MG63 (cell line): ENCODE data around the gene IRX5. TPM values are rescaled to one million over a fixed set of nuclear protein-coding genes. Genes with fewer than 3 reads are reported as not detected.

Experiments used
- DNase-seq: peaks from one replicate; pipeline ENCODE4 v3.0.0-alpha.2; 2020
- H3K27me3 ChIP-seq: fragments of 250-450 bp; sonication (Bioruptor Pico); 2 replicates; pipeline ENCODE4 v1.5.1; 2020; ENCODE audit warnings: mild to moderate bottlenecking, moderate library complexity
- H3K36me3 ChIP-seq: fragments of 250-450 bp; sonication (Bioruptor Pico); 2 replicates; pipeline ENCODE4 v1.5.1; 2020; ENCODE audit warnings: mild to moderate bottlenecking, moderate library complexity
- H3K4me3 ChIP-seq: fragments of 250-450 bp; sonication (Bioruptor Pico); 2 replicates; pipeline ENCODE4 v1.5.1; 2020; ENCODE audit warnings: mild to moderate bottlenecking, moderate library complexity
- H3K9me3 ChIP-seq: fragments of 250-450 bp; sonication (Bioruptor Pico); 2 replicates; pipeline ENCODE4 v1.5.1; 2020; ENCODE audit warnings: mild to moderate bottlenecking, moderate library complexity
- total RNA-seq: library from RNA; depleted of rRNA; stranded (reverse); fragments of >200 nt; shearing (Covaris generic); gene quantifications from 2 replicates; pipeline ENCODE4 v1.2.3, GENCODE V29; 2014; ENCODE audit warnings: low replicate concordance

The IRX5 gene
- total RNA-seq, 1 experiment from 2014 or later = 16.7 TPM

GRCh38 chr16:54965464-54965863 lies 34.8 kb downstream of the IRX5 start:
- no peaks in the 10 kb centered on the region for H3K9me3 ChIP-seq
- H3K4me3 ChIP-seq = no peak overlapping the region
- no peaks in the 10 kb centered on the region for H3K27me3 ChIP-seq
- no peak for DNase-seq
- H3K36me3 ChIP-seq = no peaks in the 10 kb centered on the region

- Histone ChIP-seq H3K36me3 (no peaks in the 10 kb centered on the region), H3K9me3 (no peaks in the 10 kb centered on the region), H3K4me3 (no peak overlapping the region), H3K27me3 (no peaks in the 10 kb centered on the region)
- DNase-seq = no peak
Observed at GRCh38 chr16:54968011-54968410, 37.3 kb downstream of the IRX5 start.

GRCh38 chr16:54968784-54969183 lies 38.1 kb downstream of the IRX5 start:
- no peak overlapping the region for H3K4me3 ChIP-seq
- no peaks in the 10 kb centered on the region for H3K9me3 ChIP-seq
- no peak for DNase-seq
- H3K27me3 ChIP-seq = no peaks in the 10 kb centered on the region
- H3K36me3 ChIP-seq = no peaks in the 10 kb centered on the region

DNA sequence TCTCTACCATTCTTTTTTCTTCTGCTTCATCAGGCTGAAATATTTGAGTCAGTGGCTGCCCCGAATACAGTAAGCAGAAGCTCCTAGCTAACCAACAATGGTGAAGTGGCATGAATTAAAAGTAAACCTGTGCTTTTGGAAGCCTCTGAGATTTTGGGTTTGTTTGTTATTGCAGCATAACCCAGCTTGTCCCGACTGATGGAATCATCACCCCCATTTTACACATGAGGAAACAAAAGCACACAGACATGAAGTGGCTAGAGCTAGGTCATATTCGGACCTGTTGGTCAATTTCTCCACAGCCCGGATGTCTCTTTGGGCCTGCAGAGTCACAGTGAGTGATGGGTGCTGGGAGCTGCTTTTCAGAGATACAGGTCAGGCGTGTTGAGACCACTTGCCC lies 39.4 kb downstream of the IRX5 start:
- DNase-seq = no peak
- H3K36me3 ChIP-seq = no peaks in the 10 kb centered on the region
- no peaks in the 10 kb centered on the region for H3K27me3 ChIP-seq
- H3K9me3 ChIP-seq = no peaks in the 10 kb centered on the region; the same call in 1 of the 2 replicates
- H3K4me3 ChIP-seq = no peak overlapping the region

GRCh38 chr16:54974367-54974766 lies 43.7 kb downstream of the IRX5 start:
- H3K36me3 ChIP-seq = no peaks in the 10 kb centered on the region
- H3K27me3 ChIP-seq = no peaks in the 10 kb centered on the region

DNA sequence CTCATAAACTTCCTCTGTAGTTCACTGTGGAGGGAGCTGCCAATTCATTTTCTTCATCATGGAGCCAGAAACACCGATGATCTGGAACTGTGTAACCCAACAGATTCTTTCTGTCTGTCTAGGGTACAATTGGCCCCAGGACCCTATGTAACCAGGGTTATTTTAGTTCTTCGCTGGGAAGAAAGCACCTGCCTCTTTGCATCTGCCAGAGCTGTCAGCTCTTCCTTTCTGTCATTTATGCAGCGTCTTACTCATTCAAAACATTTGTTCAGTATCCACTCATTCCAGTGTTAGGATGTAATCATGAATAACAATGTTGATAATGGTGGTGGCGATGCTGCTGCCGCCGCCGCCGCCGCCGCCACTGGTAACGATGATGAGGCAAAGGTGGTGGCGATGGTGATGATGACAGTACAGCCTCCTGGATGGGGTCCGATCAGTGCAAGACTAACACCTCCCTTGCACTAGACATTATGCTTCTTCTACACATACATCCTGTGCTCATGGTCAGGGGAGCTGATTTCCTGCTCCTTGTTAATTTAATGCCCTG lies 46.1 kb downstream of the IRX5 start:
- H3K36me3 ChIP-seq = no peaks in the 10 kb centered on the region
- no peaks in the 10 kb centered on the region; the same call in 1 of the 2 replicates for H3K9me3 ChIP-seq
- no peak for DNase-seq
- H3K27me3 ChIP-seq = no peaks in the 10 kb centered on the region
- no peak overlapping the region for H3K4me3 ChIP-seq

More at GRCh38 chr16:54974367-54974766, 43.7 kb downstream of the IRX5 start:
- Histone ChIP-seq H3K4me3 (no peak overlapping the region), H3K9me3 (no peaks in the 10 kb centered on the region; the same call in 1 of the 2 replicates)
- DNase-seq = no peak

DNA sequence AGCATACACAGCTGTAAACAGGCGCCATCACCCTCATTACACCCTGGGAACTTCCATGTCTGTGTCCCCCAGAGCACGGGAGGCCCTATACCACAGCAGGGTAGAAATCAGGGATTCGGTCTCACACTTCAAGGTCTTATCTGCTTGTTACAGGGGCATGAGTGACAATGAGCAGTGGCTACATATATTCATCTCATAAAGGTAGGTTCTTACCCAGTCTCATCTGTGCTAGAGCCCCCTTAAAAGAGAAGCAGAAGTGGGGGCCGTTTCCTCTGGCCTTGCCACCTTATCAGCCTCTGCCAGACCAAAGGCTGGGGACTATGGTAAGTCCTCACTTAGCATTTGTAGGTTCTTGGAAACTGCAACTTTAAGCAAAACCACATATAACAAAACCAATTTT lies 46.5 kb downstream of the IRX5 start:
- no peak for DNase-seq
- Histone ChIP-seq H3K9me3 (no peaks in the 10 kb centered on the region; the same call in 1 of the 2 replicates), H3K27me3 (no peaks in the 10 kb centered on the region), H3K4me3 (no peak overlapping the region), H3K36me3 (no peaks in the 10 kb centered on the region)

DNA sequence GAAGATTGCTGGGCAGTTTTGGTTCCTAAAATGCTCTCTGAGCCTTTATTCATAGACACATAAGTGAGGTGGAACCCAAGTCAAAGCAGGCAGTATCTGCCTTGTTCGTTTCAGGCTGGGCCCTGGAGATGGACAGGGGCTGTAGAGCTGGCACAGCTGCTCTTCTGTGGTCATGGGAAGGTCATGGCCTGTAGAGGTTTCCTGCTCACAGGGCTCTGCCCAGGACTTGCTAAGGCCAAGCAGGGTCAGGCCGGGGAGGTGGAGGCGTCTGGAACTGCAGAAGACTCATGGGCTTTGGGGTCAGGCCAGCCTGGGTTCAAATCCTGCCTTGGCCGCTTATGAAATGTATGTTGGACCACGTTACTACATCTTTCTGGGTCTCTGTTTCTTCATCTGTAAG lies 50.2 kb downstream of the IRX5 start:
- DNase-seq = no peak
- H3K4me3 ChIP-seq = no peak overlapping the region
- no peaks in the 10 kb centered on the region for H3K27me3 ChIP-seq
- H3K36me3 ChIP-seq = no peaks in the 10 kb centered on the region
- no peaks in the 10 kb centered on the region for H3K9me3 ChIP-seq
